MCF 10A (cell line): ENCODE results near the gene SEMA3E. TPM values are rescaled to one million over a fixed set of nuclear protein-coding genes. Genes with fewer than 3 reads are reported as not detected.

Experiments used
- BruUV-seq: library from RNA; stranded (reverse); fragments of 400-500 nt; replicated peaks from 2 replicates; lab custom pipeline; 2021; lab: Mats Ljungman, UMichigan
- CTCF ChIA-PET: fragments of 300-600 bp; sonication (Branson Sonifier 250); formaldehyde crosslinking; extraction: SDS; loops from one replicate; lab custom pipeline; 2021; ENCODE audit warnings: antibody characterized with exemption, inconsistent platforms; lab: Yijun Ruan, JAX
- POLR2A ChIA-PET: fragments of 300-600, 350-650 bp; sonication (Branson Sonifier 250); formaldehyde crosslinking; extraction: SDS; loops from one replicate; lab custom pipeline; 2020; ENCODE audit warnings: antibody characterized with exemption, inconsistent platforms; lab: Yijun Ruan, JAX
- DNase-seq: peaks from one replicate; pipeline ENCODE4 v3.0.0-alpha.2; 2018; ENCODE audit not compliant: unreplicated experiment
- H3K27ac Mint-ChIP-seq: one replicate; pipeline ENCODE4 v1.8.0; 2022; ENCODE audit warnings: mild to moderate bottlenecking, low read depth, mixed read lengths; ENCODE audit not compliant: unreplicated experiment
- H3K27me3 Mint-ChIP-seq: one replicate; pipeline ENCODE4 v1.8.0; 2022; ENCODE audit warnings: mixed read lengths; ENCODE audit not compliant: insufficient read depth, unreplicated experiment
- H3K36me3 Mint-ChIP-seq: one replicate; pipeline ENCODE4 v1.8.0; 2022; ENCODE audit warnings: mild to moderate bottlenecking, moderate library complexity, mixed read lengths; ENCODE audit not compliant: insufficient read depth, unreplicated experiment
- H3K4me1 Mint-ChIP-seq: one replicate; pipeline ENCODE4 v1.8.0; 2022; ENCODE audit warnings: mixed read lengths; ENCODE audit not compliant: insufficient read depth, unreplicated experiment
- H3K4me3 Mint-ChIP-seq: one replicate; pipeline ENCODE4 v1.8.0; 2022; ENCODE audit warnings: mild to moderate bottlenecking, moderate library complexity, mixed read lengths; ENCODE audit not compliant: unreplicated experiment
- H3K9me3 Mint-ChIP-seq: one replicate; pipeline ENCODE4 v1.8.0; 2022; ENCODE audit warnings: mixed read lengths; ENCODE audit not compliant: unreplicated experiment
- CTCF ChIP-seq: fragments of 200-600 bp; IDR thresholded peaks from one replicate; pipeline ENCODE4 v1.8.0; 2022; ENCODE audit warnings: antibody characterized with exemption, mild to moderate bottlenecking; ENCODE audit not compliant: unreplicated experiment
- intact Hi-C: fragments of 100-400 bp; cut with micrococcal nuclease; formaldehyde crosslinking; loops from 2 replicates; pipeline ENCODE4 v1.14.1; 2022
- total RNA-seq: library from RNA; stranded (reverse); gene quantifications from 2 replicates; pipeline ENCODE4 v1.2.3, GENCODE V29; 2022

SEMA3E gene
- total RNA-seq, 1 experiment from 2014 or later: 0.51 TPM

GRCh38 chr7:83452256-83452655 is 196.7 kb downstream of the SEMA3E start:
- Mint-ChIP-seq H3K27ac (no peak overlapping the region), H3K9me3 (no peaks in the 10 kb centered on the region), H3K36me3 (no peaks in the 10 kb centered on the region), H3K4me1 (no peaks in the 10 kb centered on the region), H3K4me3 (no peak overlapping the region), H3K27me3 (no peaks in the 10 kb centered on the region)
- no peak for TF ChIP-seq CTCF
- no TSS peak for BruUV-seq
- ChIA-PET POLR2A (no interaction called here), CTCF (interaction anchor here (0.7 kb wide), 1 partner anchor 20 kb away, joined by 3 read pairs; no protein-coding TSS in a partner anchor)
- intact Hi-C loops: no loop called here
- no peak for DNase-seq

GRCh38 chr7:83451501-83452045 is 197.4 kb downstream of the SEMA3E start:
- H3K4me3 Mint-ChIP-seq: no peak overlapping the region
- BruUV-seq: no TSS peak
- no peaks in the 10 kb centered on the region for H3K27me3 Mint-ChIP-seq
- no peaks in the 10 kb centered on the region for H3K9me3 Mint-ChIP-seq
- TF ChIP-seq CTCF: no peak
- ChIA-PET CTCF (no interaction called here), POLR2A (no interaction called here)
- intact Hi-C loops: no loop called here
- H3K4me1 Mint-ChIP-seq: no peaks in the 10 kb centered on the region
- DNase-seq: no peak
- H3K36me3 Mint-ChIP-seq: no peaks in the 10 kb centered on the region
- H3K27ac Mint-ChIP-seq: no peak overlapping the region

- Mint-ChIP-seq H3K4me1 (no peaks in the 10 kb centered on the region), H3K9me3 (no peaks in the 10 kb centered on the region), H3K36me3 (no peaks in the 10 kb centered on the region), H3K27me3 (peaks cover under 1% of the 10 kb centered on the region), H3K27ac (no peak overlapping the region), H3K4me3 (no peak overlapping the region)
- BruUV-seq: no TSS peak
- intact Hi-C loops: no loop called here
- POLR2A ChIA-PET: no interaction called here
- no peak for TF ChIP-seq CTCF
- CTCF ChIA-PET: interaction anchor here (1.0 kb wide), 1 partner anchor 26 kb away, joined by 3 read pairs; no protein-coding TSS in a partner anchor
- DNase-seq: no peak
Observed at GRCh38 chr7:83449781-83450180, 199.2 kb downstream of the SEMA3E start.

GRCh38 chr7:83447681-83448080 is 201.3 kb downstream of the SEMA3E start:
- CTCF ChIA-PET: no interaction called here
- Mint-ChIP-seq H3K27ac (no peak overlapping the region), H3K27me3 (peaks cover 21% of the 10 kb centered on the region), H3K4me3 (no peak overlapping the region), H3K9me3 (no peaks in the 10 kb centered on the region), H3K4me1 (no peaks in the 10 kb centered on the region), H3K36me3 (no peaks in the 10 kb centered on the region)
- POLR2A ChIA-PET: no interaction called here
- intact Hi-C loops: no loop called here
- no peak for TF ChIP-seq CTCF
- no TSS peak for BruUV-seq
- DNase-seq: no peak
